NCI-H226 (cell line): ENCODE results near the gene MLLT3.

ENCODE experiments used
- DNase-seq: peaks from one replicate; pipeline ENCODE4 v3.0.0-alpha.2; 2015

Gene MLLT3

DNA sequence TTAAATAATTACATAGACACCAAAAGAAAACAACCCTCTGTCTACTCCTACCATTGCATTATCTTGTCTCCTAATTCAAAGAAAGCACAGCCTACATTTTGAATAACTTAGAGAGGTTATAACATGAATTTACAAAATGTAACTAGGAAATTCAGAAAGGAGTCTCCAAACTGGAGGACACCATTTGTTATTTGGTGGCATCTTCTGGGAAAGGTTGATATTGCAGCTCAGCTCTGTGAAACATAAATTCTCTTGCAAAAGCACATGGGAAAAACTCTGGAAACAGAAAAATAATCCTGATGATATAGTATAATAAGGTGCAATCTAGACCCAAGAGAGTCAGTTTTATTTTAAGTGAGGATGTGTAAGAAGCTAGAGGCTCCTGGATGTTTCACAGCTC lies 215.3 kb downstream of the MLLT3 start:
- DNase-seq: no peak

DNA sequence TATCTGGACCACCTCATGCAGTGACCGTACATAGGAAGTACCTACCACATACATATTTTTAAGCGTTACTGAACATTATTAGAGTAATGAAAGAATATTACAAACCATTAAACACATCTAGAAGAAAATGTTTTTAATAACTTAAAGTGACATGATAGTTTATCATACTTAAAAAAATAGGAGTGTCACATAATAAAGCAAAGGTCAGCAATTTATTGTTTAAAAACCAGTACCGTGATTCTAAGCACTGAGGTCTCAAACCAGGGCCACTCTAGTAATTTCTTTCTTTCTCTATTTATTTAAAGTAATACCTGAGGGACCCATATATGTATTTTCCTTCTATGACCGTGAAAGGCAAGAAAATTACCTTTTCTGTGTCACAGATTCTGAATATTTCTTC lies 216.0 kb downstream of the MLLT3 start:
- no peak for DNase-seq

DNA sequence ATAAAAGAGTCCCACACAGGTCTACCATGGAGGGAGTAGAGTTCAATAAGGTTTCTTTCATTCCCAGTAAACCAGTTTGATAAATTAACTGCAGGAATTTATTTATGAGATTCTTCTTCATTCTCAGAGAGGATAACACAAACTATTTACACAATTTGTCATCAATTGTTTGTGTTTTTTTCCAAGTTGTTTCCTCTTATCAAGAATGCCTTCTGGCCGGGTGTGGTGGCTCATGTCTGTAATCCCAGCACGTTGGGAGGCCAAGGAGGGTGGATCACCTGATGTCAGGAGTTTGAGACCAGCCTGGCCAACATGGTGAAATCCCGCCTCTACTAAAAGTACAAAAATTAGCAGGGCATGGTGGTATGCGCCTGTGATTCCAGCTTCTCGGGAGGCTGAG lies 216.7 kb downstream of the MLLT3 start:
- DNase-seq: no peak

DNA sequence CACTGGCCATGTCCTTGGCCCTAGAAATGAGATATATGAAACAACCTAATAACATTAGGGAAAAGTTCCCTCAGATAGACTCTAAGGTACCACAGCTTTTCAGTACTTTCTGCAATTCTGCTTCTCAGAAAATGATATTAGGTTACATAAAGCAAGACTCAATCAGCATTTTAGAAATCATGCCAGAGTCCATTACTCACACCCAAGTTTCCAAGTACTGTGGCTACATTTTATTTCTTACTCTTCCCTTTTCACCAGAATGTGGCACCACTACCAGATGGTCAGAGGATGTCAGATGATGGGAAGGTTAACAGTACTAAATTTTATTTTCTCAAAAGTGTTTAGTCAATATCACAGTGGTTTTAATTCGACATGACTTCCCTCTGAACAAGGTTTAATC lies 217.2 kb downstream of the MLLT3 start:
- no peak for DNase-seq

DNA sequence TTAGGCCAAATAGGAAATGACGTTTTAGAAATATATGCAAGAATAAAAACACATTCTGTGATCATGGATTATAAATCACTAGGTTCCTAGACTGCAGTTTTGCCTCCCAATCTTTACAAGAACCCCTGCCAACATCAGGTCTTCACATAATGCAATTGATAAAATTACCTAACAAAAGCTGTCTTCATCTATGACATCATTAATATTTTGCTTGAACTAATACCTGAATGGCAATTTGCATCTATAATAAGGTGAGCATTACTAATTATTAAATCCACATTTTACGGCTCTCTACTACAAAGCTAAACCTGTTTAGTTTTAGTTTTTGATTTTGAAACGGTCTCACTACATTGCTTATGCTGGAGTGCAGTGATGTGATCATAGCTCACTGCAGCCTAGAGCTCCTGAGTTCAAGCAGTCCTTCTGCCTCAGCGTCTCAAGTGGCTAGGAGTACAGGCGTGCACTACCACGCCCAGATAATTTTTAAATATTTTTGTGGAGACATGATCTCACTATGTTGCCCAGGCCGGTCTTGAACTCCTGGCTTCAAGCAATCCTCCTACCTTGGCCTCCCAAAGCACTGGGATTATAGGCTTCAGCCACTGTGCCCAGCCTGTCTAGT lies 218.0 kb downstream of the MLLT3 start:
- no peak for DNase-seq

DNA sequence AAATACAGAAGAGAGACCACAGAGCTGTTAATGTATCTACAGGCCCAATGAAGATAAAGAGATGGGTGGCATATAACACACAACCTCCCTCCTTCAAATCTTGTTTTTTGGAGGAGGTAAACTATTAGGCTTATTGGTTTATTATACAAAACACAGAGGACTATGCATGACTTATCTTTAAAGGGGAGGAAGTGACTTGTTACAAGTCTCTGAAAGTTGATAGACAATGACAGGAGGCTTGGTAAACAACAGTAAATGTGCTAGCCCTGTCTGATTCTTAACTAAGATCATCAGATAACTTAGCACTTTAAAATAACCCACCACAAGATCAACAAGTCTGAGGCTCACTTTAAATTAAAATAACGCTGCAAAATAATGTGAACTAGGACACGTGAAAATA lies 219.0 kb downstream of the MLLT3 start:
- no peak for DNase-seq

DNA sequence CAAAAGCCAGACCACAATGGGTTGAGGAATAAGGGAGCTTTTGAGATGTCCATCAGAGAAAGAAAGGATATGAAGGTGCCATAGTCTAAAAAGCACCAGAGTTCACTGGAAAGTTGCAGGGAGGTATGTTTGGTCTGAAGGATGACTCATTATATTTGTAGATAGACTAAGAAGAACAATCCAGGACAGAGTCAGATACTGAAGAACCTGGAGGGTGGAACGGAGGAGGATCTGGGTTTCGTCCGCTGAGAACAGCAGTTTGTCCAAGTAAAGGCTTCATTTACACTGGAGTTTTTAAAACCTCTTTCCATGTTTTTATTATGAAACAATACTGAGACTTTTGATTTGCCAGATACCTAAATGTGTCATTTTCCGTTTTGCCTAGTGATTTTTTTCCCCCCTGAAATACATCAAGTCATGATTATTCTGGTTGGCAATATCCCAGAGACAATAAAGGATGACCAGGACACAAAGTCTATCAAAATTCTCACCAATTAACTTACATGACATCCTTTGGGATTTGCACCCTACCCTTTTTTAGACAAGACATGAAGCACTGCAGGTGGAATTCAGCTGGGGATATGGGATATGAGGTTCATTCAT lies 219.9 kb downstream of the MLLT3 start:
- peak; percentile 6 for DNase-seq

DNA sequence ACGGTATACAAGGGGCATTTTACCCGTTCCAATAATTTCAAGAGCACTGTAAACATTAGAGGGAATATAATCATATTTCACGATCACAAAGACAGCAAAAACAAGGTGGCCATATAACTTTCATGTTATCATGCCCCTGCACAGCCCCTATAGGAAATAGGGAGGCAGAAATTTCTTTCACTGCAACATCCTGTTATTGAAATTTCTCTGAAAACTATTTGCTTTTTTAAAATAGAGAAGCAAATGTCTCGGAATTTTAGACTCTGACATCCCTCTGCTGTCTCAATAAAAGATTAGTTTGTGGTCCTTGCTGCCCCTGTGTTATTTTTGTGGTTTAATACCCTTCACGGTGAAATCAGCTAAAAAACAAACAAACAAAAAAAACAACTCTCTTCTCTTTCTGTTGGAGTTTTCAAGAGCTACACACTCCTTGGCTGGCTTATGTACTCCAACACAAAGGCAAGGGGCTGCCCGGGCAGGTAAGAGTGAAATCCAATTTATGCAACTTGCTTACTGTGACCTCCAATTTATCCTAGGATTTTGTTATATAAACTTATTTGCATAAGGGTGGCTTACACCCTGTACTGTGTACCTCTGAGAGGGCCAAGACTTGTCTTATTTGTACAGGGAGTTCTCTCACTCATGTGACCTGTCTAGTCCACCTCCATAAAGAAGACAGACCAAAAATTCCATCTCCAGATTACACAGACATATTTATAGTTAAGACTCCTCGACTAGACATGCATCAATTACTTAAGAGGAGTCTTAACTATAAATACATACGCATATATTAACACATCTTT lies 223.6 kb downstream of the MLLT3 start:
- DNase-seq: no peak

DNA sequence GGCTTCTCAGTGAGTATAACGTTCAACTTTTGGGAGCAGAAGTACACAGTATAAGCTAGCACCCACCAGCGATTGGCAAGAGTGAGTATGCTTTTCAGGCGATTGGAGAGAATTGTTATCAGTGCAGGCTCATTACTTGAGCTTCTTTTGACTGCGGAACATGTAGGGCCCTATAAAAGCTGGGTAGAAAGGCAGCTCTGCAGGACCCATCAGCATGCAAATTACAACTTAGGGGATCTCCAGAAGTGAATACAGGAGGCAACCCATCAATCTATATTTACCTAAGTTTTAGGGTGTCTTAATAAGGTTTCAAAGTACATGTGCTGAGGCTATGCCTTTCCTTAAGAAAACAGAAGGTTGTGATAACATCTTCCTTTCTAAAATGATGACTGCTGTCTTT lies 225.0 kb downstream of the MLLT3 start:
- no peak for DNase-seq

DNA sequence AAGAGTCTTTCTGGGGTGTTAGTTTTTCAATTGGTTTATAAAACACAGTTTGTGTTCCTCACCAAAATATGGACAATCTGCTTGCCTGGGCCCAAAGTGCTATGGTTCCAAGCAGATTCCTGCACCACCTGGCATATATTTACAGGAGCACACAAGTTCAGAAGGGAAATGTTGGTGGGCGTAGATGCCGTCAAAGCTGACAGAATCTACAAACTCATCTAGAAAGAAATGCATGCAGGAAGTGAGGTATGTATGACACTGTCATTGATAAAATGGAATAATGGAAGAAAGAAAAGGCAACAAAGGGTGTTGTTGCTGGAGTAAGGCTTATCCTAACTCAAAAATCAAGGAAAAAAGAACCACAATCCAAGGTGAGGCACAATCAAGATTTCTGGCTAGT lies 225.8 kb downstream of the MLLT3 start:
- no peak for DNase-seq

DNA sequence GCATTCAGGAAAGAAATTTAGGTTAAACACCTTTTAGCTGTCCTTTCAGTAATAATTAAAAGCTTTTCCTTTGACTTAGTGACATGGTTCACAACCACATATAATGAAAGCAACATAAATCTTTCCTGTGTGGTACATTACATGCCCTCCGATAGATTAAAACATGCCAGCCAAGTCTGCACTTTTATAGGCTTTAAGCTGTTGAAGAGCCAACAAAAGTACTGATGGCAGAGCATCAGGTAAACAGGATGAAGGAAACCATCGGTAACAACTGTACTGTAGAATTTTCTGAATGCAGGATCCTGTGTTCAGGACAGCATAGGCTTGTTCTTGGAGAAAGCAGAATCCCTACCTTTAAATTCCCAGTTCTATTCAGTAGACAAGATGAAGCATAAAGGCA lies 226.6 kb downstream of the MLLT3 start:
- no peak for DNase-seq

DNA sequence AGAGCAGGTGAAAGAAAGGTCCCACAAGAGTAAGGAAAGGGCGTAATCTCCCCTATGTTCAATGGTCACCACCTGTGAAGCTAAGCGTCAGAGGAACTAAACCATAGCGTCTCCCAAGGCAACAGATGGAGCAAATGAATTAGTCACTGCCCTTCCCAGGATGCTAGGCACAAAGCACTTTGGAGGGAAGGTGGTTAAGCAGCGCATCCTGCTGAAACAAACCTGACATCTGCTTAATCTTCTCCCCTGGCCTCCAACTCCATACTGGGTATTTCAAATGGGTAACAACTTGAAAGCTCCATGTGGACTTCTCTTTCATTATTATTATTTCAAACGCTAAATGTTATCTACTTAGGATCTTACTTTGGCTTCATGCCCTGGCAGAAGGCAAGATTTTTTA lies 227.3 kb downstream of the MLLT3 start:
- no peak for DNase-seq

DNA sequence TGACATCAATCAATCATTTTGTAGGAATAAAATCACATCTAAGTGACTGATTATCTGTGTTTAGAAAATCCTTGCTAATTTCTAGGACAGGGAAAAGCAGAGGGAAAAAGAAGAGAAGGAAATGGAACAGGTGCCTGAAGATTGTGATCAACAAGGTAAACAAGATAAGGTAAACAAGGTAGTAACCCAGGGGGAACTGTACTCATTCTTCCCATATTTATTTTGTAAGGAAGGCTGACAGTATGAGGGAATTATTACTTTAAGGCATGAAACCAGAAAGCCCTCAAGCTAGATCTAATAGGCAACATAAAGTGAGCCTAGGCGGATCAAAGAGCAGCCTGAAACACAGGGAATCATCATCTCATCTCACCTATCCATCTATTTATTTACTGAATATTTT lies 231.1 kb downstream of the MLLT3 start:
- DNase-seq: no peak

DNA sequence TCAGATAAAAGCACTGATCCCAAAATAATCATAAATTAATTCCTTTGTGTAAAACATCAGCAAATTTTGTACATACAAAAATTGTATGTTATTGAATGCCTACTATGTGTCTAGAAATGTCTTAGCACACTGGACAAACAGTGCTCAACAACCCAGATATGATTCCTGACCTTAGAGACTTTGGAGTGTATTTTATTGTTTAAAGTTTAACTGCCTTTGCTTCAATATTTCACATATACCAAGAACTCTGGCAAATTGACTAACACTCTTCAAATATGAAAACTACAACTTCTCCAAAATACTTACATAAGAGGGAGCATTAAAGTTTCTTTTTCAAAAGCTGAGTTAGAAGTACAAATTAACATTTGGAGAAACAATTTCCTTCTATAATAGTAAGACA lies 231.9 kb downstream of the MLLT3 start:
- no peak for DNase-seq

DNA sequence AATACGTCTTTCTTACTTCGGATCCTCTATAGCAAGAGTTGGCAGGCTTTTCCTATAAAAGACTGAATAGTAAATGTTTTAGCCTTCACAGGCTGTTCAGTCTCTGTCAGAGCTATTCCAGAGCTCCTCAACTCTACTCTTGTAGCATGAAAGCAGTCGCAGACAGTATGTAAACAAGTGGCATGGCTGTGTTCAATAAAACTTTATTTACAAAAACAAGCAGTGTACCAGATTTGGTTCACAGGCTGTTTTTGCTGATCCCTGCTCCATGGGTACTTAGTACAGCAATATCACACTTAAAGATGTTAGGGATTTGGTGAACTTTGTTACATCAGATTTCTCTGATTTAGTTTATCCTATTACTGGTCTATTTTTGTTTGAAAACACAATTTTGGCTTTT lies 235.2 kb downstream of the MLLT3 start:
- DNase-seq: no peak

DNA sequence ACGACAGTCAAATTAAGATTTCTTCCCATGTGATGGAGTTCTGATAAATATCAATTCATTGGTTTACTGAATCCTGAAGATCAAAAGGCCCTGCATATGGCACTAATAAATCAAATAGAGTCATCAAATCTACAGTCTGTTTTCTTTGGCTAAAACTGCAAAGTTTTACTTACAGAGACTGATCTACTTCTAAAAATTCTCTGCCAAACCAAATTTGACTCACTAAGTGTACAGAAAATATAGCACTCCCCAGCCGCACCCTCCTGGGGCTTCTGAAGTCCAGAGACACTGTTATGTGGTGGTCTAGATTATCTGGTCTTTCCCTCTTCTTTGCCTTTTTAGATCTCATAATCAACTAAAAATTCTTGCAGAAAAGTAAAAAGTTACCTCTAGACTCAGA lies 237.7 kb downstream of the MLLT3 start:
- no peak for DNase-seq

DNA sequence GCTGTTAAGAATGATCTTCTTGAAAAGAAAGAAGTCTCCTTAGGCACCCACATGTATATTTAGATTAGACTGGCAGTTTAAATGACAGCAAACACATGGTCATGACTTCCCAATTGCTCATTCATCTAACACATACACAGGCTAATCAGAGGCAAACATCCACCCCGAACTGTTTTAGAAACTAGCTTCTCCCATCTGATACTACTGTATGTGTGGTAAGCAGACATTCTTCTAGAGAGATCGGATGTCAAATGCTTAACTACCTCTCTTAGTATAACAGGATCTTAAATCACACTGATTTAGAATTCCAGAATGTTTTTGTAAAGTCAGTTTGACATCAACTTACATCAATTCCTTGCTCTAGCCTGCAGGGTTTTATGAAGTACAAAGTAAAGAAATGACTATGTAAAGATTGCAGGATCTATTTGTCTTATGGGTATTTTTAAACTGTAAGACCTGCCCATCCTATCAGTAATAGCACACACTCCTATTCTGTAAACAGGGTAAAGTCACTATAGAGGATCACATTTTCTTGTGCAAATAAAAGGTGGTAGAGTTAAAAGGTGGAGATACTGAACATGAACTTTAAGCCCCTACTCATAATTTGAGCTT lies 239.7 kb downstream of the MLLT3 start:
- DNase-seq: no peak

DNA sequence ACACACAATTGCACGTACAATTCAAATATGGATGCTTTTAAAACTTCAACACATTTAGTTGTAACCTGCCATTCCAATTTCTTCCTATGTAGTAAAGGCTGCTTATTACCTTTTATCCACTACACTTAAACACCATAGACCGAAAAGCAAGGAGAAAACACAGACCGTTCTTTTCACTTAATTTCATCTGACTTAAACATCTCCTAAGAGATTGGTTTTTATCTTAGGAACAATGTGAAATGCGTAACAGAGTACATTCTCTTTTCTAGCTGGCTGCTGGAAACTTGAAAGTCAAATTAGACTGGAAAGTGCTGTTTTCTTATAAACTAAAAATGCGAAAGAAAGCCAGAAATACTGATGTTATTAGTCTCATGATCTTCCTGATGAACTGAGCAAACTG lies 241.8 kb downstream of the MLLT3 start:
- DNase-seq: no peak

DNA sequence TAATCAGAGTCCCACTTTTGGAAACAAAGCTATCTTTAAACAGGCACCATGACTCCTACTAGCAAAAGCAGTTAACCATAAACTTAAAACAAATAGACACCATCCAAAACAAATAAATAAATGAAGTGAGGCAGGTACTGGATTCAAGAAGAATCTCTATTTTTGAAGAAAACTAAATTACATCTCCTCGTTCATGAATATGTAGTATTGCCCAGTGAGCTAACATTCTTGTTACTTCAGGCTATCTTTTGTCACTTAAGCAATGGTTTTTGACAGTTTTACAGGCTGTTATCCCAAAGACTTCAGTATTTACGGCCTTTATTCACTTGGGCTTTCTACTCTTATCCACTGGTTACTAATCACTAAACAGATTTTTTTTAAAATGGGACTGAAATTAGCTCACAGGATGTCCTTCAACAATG lies 242.5 kb downstream of the MLLT3 start:
- no peak for DNase-seq

DNA sequence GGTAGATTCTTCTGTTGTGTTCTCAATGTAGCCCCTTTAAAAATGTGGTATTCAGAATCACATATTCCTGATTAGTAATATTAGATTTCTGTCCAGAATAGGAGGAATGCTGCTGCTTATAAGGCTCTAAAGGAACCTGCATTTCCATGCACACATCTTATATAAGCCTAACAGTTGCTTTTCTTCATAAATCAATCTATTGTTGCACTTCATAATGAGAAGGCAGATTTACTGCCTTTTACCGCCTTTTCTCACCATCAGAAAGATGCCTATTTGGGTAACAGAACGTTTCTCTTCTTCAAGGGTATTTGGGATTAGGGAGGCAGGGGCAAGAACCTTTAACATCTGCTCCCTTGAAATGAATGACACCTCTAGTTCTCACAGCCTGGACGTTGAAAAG lies 243.4 kb downstream of the MLLT3 start:
- DNase-seq: no peak

DNA sequence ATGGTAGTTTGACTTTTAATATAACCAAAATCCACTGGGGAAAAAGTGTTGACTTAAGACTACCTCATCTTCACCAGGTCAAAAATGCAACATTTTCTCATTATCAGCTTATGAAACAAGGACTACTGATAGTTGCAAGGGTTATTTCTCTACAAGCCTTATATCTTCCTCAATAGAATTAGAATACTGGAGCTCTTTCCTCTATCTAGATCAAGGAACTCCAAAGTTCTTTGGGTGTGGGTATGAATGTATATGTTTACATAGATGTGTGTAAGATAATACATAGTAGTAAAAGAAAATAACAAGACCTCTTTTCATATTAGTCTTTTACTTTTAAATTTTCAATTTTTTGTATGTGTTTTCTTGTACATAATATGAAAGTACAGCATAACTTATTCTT lies 244.5 kb downstream of the MLLT3 start:
- no peak for DNase-seq

DNA sequence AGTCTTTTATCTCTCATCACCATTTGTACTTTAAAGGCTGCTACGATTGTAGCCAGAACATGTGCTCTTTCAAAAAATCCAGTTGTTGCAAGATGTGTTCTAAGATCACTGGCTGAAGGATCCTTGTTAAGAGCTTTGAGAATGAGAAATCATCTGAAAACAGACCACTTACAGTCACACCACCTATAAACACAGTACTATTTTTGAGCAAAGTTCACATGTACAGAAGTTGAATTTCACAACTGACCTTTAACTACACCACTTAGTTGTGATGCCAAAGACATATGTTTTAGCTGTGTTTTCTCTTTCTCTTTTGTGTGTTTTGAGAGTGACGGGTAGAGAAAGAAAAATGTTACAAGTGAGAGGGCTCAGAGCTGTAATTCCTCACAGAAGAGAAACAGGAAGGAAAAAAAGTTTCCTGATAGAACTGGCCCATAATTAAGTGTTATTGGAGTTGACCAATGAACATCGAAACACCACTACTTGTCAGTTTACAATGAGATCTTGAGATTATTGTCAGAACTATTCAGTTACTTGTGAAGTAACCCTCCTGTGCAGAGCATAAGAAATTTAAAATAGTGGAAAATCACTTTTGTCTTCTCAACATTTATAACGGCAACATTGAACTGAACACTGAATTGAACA lies 245.4 kb downstream of the MLLT3 start:
- no peak for DNase-seq

DNA sequence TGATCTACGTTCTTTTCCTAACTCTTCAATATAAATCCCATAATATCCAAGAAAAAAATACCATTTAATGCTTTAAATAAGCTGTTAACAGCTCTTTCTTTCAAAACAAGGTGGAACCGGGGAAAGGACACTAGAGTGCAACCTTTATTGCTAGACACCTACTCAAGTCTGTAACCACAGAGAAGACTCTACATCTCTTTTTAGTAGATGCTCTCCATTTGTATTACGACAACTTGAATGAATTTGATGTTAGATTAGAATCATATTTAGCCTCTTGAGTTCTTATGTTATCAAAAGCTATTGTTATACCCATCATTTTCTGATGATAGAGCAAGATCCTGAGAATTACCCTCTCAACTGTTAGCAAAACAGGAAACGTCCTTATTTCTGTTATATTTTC lies 246.3 kb downstream of the MLLT3 start:
- DNase-seq: no peak

DNA sequence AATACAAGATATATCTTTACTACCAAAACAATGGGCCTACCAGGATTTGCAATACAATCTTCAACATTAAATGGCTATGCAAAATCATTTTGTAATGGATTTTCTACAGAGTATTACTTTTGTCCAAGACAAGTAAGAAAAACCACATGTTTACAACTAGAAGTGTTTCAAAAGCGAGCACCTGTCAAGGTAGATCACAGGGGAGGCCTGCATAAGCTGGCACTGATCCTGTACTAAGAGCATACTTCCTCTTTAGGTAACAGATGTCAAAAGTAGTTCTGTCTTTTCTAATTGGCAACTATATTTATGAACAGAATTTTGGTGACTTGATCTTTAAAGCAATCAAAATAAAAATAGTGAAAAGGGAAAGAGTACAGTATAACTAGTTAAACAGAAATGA lies 249.0 kb downstream of the MLLT3 start:
- DNase-seq: no peak
